ENCODE data around the gene RAD54L2. TPM values are rescaled to one million over a fixed set of nuclear protein-coding genes. Genes with fewer than 3 reads are reported as not detected.

Gene RAD54L2
- total and polyA plus RNA-seq, 7 donors = 2.1 to 15.6 (median 11.4) TPM

DNA sequence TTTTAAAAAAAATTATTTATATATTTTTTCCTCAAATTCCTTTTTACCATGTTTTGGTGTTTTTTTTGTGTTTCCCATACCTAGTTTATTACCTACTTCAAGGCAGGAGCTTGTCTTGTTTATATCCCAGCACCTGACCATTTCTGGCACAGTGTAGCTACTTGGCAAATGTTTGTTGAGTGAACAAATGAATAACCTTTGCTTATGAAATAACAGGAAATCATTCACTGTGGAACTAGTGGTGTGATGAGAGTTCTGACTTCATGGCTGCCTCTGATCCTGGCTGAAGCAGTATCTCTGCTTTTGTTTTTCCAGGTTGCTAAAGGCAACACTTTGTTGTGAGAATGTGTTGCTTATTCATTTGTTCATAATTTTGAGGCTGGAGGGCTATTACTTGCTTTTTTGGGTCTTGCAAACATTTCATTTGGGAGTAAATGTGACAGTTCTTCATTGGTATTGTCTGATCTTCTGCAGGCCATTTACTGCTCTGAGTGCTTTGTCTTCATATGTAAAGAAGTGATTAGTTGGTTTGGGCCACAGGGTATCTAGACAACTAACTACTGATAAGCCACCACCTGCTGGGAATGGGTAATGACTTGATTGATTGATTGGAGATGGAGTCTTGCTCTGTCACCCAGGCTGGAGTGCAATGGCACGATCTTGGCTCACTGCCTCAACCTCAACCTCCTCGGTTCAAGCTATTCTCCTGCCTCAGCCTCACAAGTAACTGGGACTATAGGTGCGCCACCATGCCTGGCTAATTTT, 5.7 kb downstream of the RAD54L2 start:
- peaks cover 4 to 38% of the 10 kb centered on the region in 2 donors for H3K36me3 ChIP-seq (ENCODE audit: insufficient read depth in 1 of 2, low read depth in 1 of 2)
- peaks cover 12% of the 10 kb centered on the region for H3K4me1 ChIP-seq
- H3K27me3 ChIP-seq (ENCODE audit: insufficient read depth in 3 of 3, low read length in 2 of 3) = no peaks in the 10 kb centered on the region
- DNase-seq (no peak), ATAC-seq (no peak)
- 87 to 93% (median 88%) methylated on average over 3 of the region's 3 CpGs for WGBS, 3 donors
- intact Hi-C loops (cut with DNase I) = no loop called here
- TF ChIP-seq, protein P1, sequence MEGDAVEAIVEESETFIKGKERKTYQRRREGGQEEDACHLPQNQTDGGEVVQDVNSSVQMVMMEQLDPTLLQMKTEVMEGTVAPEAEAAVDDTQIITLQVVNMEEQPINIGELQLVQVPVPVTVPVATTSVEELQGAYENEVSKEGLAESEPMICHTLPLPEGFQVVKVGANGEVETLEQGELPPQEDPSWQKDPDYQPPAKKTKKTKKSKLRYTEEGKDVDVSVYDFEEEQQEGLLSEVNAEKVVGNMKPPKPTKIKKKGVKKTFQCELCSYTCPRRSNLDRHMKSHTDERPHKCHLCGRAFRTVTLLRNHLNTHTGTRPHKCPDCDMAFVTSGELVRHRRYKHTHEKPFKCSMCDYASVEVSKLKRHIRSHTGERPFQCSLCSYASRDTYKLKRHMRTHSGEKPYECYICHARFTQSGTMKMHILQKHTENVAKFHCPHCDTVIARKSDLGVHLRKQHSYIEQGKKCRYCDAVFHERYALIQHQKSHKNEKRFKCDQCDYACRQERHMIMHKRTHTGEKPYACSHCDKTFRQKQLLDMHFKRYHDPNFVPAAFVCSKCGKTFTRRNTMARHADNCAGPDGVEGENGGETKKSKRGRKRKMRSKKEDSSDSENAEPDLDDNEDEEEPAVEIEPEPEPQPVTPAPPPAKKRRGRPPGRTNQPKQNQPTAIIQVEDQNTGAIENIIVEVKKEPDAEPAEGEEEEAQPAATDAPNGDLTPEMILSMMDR (IDR thresholded peaks at IDR 0.05) = no peak
- no peak overlapping the region for H3K4me3 ChIP-seq
- H3K9me3 ChIP-seq = no peaks in the 10 kb centered on the region
- H3K27ac ChIP-seq = no peak overlapping the region

DNA sequence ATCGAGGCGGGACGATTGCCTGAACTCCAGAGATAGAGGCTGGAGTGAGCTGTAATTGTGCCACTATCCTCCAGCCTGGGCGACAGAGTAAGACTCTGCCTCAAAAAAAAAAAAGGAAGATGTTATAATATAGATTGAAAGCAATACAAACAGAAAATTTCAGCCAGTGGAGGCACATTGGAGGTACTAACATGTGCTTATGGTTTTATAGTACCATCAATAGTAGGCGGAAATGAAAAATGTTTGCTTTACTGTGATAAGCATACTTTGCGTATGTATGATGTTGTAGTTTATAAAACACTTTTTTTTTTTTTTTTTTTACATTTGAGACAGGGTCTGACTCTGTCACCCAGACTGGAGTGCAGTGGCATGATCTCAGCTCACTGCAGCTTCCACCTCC, 8.8 kb downstream of the RAD54L2 start:
- WGBS, 3 donors = 89 to 98% (median 93%) methylated on average over 6 of the region's 6 CpGs
- TF ChIP-seq, protein P1 (IDR thresholded peaks at IDR 0.05) = no peak
- Histone ChIP-seq H3K9me3 (no peaks in the 10 kb centered on the region), H3K36me3 (ENCODE audit: insufficient read depth in 1 of 2, low read depth in 1 of 2) (peaks cover under 1 to 34% of the 10 kb centered on the region in 2 donors), H3K27ac (no peak overlapping the region), H3K4me3 (no peak overlapping the region), H3K4me1 (no peaks in the 10 kb centered on the region), H3K27me3 (ENCODE audit: insufficient read depth in 3 of 3, low read length in 2 of 3) (no peaks in the 10 kb centered on the region)
- ATAC-seq = no peak
- intact Hi-C loops (cut with DNase I) = no loop called here
- no peak for DNase-seq

DNA sequence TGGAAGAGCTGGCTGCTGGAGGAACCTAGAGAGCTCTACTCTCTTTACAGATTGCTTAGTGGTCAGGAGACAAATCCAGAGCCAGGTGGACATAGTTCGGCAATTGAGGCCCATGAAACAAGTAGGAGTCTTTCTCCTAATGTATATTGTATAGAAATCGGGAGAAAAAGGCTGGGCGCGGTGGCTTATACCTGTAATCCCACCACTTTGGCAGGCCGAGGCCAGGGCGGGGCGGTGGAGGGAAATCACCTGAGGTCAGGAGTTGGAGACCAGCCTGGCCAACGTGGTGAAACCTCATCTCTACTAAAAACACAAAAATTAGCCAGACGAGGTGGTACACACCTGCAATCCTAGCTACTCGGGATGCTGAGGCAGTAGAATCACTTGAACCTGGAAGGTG, 10.8 kb downstream of the RAD54L2 start:
- intact Hi-C loops (cut with DNase I) = no loop called here
- DNase-seq (no peak), ATAC-seq (no peak)
- Histone ChIP-seq H3K9me3 (no peaks in the 10 kb centered on the region), H3K4me3 (no peak overlapping the region), H3K27me3 (ENCODE audit: insufficient read depth in 3 of 3, low read length in 2 of 3) (no peaks in the 10 kb centered on the region), H3K27ac (no peak overlapping the region), H3K4me1 (no peaks in the 10 kb centered on the region), H3K36me3 (ENCODE audit: insufficient read depth in 1 of 2, low read depth in 1 of 2) (peaks cover 0 to 30% of the 10 kb centered on the region in 2 donors)
- WGBS, 3 donors = 94% methylated on average over 10 of the region's 10 CpGs
- TF ChIP-seq, protein P1 (IDR thresholded peaks at IDR 0.05) = no peak

DNA sequence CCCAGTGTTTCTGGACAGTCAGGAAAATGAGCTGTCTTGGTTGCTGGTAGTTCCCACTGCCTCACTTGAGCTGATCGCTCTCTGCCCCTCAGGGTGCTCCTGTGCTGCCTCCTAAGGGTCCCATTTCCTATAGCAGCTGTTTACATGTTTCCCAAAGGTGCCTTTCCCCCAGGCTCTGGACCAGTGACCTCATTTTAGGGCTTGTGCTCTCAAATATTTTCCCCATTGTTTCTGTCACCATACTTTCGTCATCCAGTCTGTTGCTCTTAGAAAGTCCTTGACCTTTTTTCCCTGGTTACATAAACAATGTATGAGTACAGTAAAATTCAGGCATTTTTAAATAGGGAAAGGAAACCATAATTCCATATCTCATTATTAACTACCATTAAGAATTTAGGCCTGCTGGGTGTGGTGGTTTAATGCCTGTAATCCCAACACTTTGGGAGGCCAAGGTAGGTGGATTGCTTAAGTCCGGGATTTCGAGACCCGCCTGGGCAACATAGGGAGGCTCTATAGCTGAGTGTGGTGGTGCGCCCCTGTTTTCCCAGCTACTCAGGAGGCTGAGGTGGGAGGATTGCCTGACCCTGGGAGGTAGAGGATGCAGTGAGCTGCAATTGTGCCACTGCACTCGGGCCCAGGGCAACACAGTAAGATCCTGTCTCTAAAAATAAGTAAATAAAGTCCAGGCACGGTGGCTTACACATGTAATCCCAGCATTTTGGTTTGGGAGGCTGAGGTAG, 11.7 kb downstream of the RAD54L2 start:
- Histone ChIP-seq H3K9me3 (no peaks in the 10 kb centered on the region), H3K4me1 (no peaks in the 10 kb centered on the region), H3K27me3 (ENCODE audit: insufficient read depth in 3 of 3, low read length in 2 of 3) (no peaks in the 10 kb centered on the region), H3K4me3 (no peak overlapping the region), H3K36me3 (ENCODE audit: insufficient read depth in 1 of 2, low read depth in 1 of 2) (peaks cover 0 to 35% of the 10 kb centered on the region in 2 donors), H3K27ac (no peak overlapping the region)
- ATAC-seq (no peak), DNase-seq (no peak)
- TF ChIP-seq, protein P1 (IDR thresholded peaks at IDR 0.05) = no peak
- 93 to 95% (median 94%) methylated on average over 8 of the region's 8 CpGs for WGBS, 3 donors
- intact Hi-C loops (cut with DNase I) = no loop called here

All from psoas muscle (tissue), 8 donors.